ENCODE measurements around the gene C1QTNF12. TPM values are rescaled to one million over a fixed set of nuclear protein-coding genes. Genes with fewer than 3 reads are reported as not detected.

Gene C1QTNF12
- total RNA-seq, 1 experiment from 2014 or later, result 4.4 TPM

- intact Hi-C loops (cut with micrococcal nuclease; ENCODE audit: unreplicated experiment), result loop anchor here (5.0 kb wide), 1 partner anchor 43 kb away; the partner anchor contains the start of gene TTLL10
- Histone ChIP-seq H3K4me3 (ENCODE audit: low read depth, low read length, poor library complexity, severe bottlenecking) (no peak overlapping the region), H3K9me3 (ENCODE audit: low read depth, low read length, poor library complexity, severe bottlenecking) (no peaks in the 10 kb centered on the region), H3K27me3 (replicated peaks; ENCODE audit: insufficient read depth, low read depth, low read length, poor library complexity) (no peaks in the 10 kb centered on the region), H3K36me3 (ENCODE audit: insufficient read depth, low read length, poor library complexity, severe bottlenecking) (peaks cover 20% of the 10 kb centered on the region), H3K27ac (ENCODE audit: low read depth, low read length, poor library complexity, severe bottlenecking) (no peak overlapping the region), H3K4me1 (ENCODE audit: insufficient read depth, low read length, poor library complexity, severe bottlenecking) (peaks cover 18% of the 10 kb centered on the region)
- POLR2A ChIA-PET (ENCODE audit: low non-redundant PET), result no interaction called here
- BruUV-seq (replicated peaks), result no TSS peak
- CTCF ChIA-PET, result no interaction called here
- no peak for DNase-seq (ENCODE audit: low spot score)
- no peak for TF ChIP-seq CTCF (conservative IDR thresholded peaks at IDR 0.05; ENCODE audit: low read depth, low read length)
- TF ChIP-seq EZH2 (IDR thresholded peaks at IDR 0.05; ENCODE audit: borderline replicate concordance, low read depth, low read length, poor library complexity, severe bottlenecking), result no peak
These were observed 31.3 kb downstream of the C1QTNF12 start for GRCh38 chr1:1215080-1215676.

- intact Hi-C loops (cut with micrococcal nuclease; ENCODE audit: unreplicated experiment), result no loop called here
- ChIA-PET CTCF (no interaction called here), POLR2A (ENCODE audit: low non-redundant PET) (no interaction called here)
- H3K27ac ChIP-seq (ENCODE audit: low read depth, low read length, poor library complexity, severe bottlenecking), result no peak within 1 kb of the TSS
- H3K36me3 ChIP-seq (ENCODE audit: insufficient read depth, low read length, poor library complexity, severe bottlenecking), result peaks cover 14% of the 10 kb centered on the region
- no TSS peak for BruUV-seq (replicated peaks)
- peaks cover 18% of the 10 kb centered on the region for H3K4me1 ChIP-seq (ENCODE audit: insufficient read depth, low read length, poor library complexity, severe bottlenecking)
- TF ChIP-seq EZH2 (IDR thresholded peaks at IDR 0.05; ENCODE audit: borderline replicate concordance, low read depth, low read length, poor library complexity, severe bottlenecking) (no peak), CTCF (conservative IDR thresholded peaks at IDR 0.05; ENCODE audit: low read depth, low read length) (no peak)
- no peaks in the 10 kb centered on the region for H3K27me3 ChIP-seq (replicated peaks; ENCODE audit: insufficient read depth, low read depth, low read length, poor library complexity)
- no peaks in the 10 kb centered on the region for H3K9me3 ChIP-seq (ENCODE audit: low read depth, low read length, poor library complexity, severe bottlenecking)
- H3K4me3 ChIP-seq (ENCODE audit: low read depth, low read length, poor library complexity, severe bottlenecking), result no peak within 1 kb of the TSS
- no peak for DNase-seq (ENCODE audit: low spot score)
These were observed 32.9 kb downstream of the C1QTNF12 start, which contains the start of gene TNFRSF4 for GRCh38 chr1:1213345-1214265. Gene TNFRSF4, minus strand, starts transcription at chr1:1214153. Its CDS starts 26 bp downstream, at chr1:1214127.

GRCh38 chr1:1212780-1213344 lies 33.7 kb downstream of the C1QTNF12 start:
- intact Hi-C loops (cut with micrococcal nuclease; ENCODE audit: unreplicated experiment), result no loop called here
- Histone ChIP-seq H3K36me3 (ENCODE audit: insufficient read depth, low read length, poor library complexity, severe bottlenecking) (peaks cover 8% of the 10 kb centered on the region), H3K4me1 (ENCODE audit: insufficient read depth, low read length, poor library complexity, severe bottlenecking) (peaks cover 18% of the 10 kb centered on the region), H3K9me3 (ENCODE audit: low read depth, low read length, poor library complexity, severe bottlenecking) (no peaks in the 10 kb centered on the region), H3K27me3 (replicated peaks; ENCODE audit: insufficient read depth, low read depth, low read length, poor library complexity) (no peaks in the 10 kb centered on the region), H3K4me3 (ENCODE audit: low read depth, low read length, poor library complexity, severe bottlenecking) (no peak overlapping the region), H3K27ac (ENCODE audit: low read depth, low read length, poor library complexity, severe bottlenecking) (no peak overlapping the region)
- CTCF ChIA-PET, result no interaction called here
- no peak for TF ChIP-seq CTCF (conservative IDR thresholded peaks at IDR 0.05; ENCODE audit: low read depth, low read length)
- TF ChIP-seq EZH2 (IDR thresholded peaks at IDR 0.05; ENCODE audit: borderline replicate concordance, low read depth, low read length, poor library complexity, severe bottlenecking), result no peak
- BruUV-seq (replicated peaks), result no TSS peak
- POLR2A ChIA-PET (ENCODE audit: low non-redundant PET), result no interaction called here
- DNase-seq (ENCODE audit: low spot score), result no peak

All from A673 (cell line).